Sigmoid colon (tissue), 4 donors: Measurements from ENCODE around the gene ABHD17C.

Experiments used
- CTCF ChIP-seq, 4 experiments: fragments of 450-650 bp in 3 of 4; fragments of 200-600 bp in 1 of 4; IDR thresholded peaks; one replicate each; pipeline ENCODE4 v1.5.1; 2016 to 2019; ENCODE audit warnings: antibody characterized with exemption in 4 of 4, mild to moderate bottlenecking in 3 of 4, moderate library complexity in 2 of 4
- EP300 ChIP-seq, 4 donors: sonication (generic); formaldehyde crosslinking; IDR thresholded peaks; one replicate each; pipeline ENCODE4 v1.6.1; 2017; ENCODE audit warnings: antibody characterized with exemption in 4 of 4
- POLR2A ChIP-seq, 2 donors: fragments of 450-650 bp; IDR thresholded peaks; one replicate each; pipeline ENCODE4 v1.6.1; 2016; ENCODE audit warnings: antibody characterized with exemption in 2 of 2, mild to moderate bottlenecking in 2 of 2, moderate library complexity in 2 of 2
- POLR2AphosphoS5 ChIP-seq, 4 donors: sonication (generic); formaldehyde crosslinking; IDR thresholded peaks; one replicate each; pipeline ENCODE4 v1.6.1; 2017; ENCODE audit warnings: antibody characterized with exemption in 4 of 4

- TF ChIP-seq POLR2AphosphoS5 (IDR thresholded peaks at IDR 0.05) = no peak
- TF ChIP-seq CTCF (IDR thresholded peaks at IDR 0.05) = no peak
- no peak for TF ChIP-seq POLR2A (IDR thresholded peaks at IDR 0.05)
- no peak for TF ChIP-seq EP300 (IDR thresholded peaks at IDR 0.05)
Measured at GRCh38 chr15:80711886-80712285, 16.8 kb downstream of the ABHD17C start.
